Ishikawa (cell line): Measurements from ENCODE around the gene ARHGDIA.
A peak's percentile ranks its signal among the peaks of the same experiment; 100 is the strongest.

ENCODE experiments used
- CEBPB ChIP-seq: IDR thresholded peaks from 2 replicates; pipeline ENCODE4 v1.6.1; 2012
- CREB1 ChIP-seq: IDR thresholded peaks from 2 replicates; pipeline ENCODE4 v1.6.1; 2012; ENCODE audit warnings: low read depth
- EGR1 ChIP-seq: IDR thresholded peaks from 2 replicates; pipeline ENCODE4 v1.6.1; 2012
- EP300 ChIP-seq: IDR thresholded peaks from 2 replicates; pipeline ENCODE4 v1.6.1; 2012; ENCODE audit warnings: borderline replicate concordance
- FOXM1 ChIP-seq: IDR thresholded peaks from 2 replicates; pipeline ENCODE4 v1.6.1; 2012; ENCODE audit warnings: low read depth, borderline replicate concordance
- NFIC ChIP-seq: IDR thresholded peaks from 2 replicates; pipeline ENCODE4 v1.6.1; 2012
- RAD21 ChIP-seq: IDR thresholded peaks from 2 replicates; pipeline ENCODE4 v1.6.1; 2012; ENCODE audit warnings: low read depth
- TAF1 ChIP-seq: IDR thresholded peaks from 2 replicates; pipeline ENCODE4 v1.6.1; 2012; ENCODE audit warnings: low read depth, mild to moderate bottlenecking
- TCF12 ChIP-seq: IDR thresholded peaks from 2 replicates; pipeline ENCODE4 v1.6.1; 2012; ENCODE audit warnings: low read depth
- TEAD4 ChIP-seq: IDR thresholded peaks from 2 replicates; pipeline ENCODE4 v1.6.1; 2012
- USF1 ChIP-seq: IDR thresholded peaks from 2 replicates; pipeline ENCODE4 v1.6.1; 2012
- YY1 ChIP-seq: IDR thresholded peaks from 2 replicates; pipeline ENCODE4 v1.6.1; 2012; ENCODE audit warnings: low read depth
- ZBTB7A ChIP-seq: IDR thresholded peaks from 2 replicates; pipeline ENCODE4 v1.6.1; 2012; ENCODE audit warnings: low read depth
- TF ChIP-seq, protein P1 (sequence below): IDR thresholded peaks from 2 replicates; pipeline ENCODE4 v1.6.1; 2012; ENCODE audit warnings: low read depth, mild to moderate bottlenecking
- TF ChIP-seq, protein P2 (sequence below): IDR thresholded peaks from 2 replicates; pipeline ENCODE4 v1.6.1; 2012

ARHGDIA gene

DNA sequence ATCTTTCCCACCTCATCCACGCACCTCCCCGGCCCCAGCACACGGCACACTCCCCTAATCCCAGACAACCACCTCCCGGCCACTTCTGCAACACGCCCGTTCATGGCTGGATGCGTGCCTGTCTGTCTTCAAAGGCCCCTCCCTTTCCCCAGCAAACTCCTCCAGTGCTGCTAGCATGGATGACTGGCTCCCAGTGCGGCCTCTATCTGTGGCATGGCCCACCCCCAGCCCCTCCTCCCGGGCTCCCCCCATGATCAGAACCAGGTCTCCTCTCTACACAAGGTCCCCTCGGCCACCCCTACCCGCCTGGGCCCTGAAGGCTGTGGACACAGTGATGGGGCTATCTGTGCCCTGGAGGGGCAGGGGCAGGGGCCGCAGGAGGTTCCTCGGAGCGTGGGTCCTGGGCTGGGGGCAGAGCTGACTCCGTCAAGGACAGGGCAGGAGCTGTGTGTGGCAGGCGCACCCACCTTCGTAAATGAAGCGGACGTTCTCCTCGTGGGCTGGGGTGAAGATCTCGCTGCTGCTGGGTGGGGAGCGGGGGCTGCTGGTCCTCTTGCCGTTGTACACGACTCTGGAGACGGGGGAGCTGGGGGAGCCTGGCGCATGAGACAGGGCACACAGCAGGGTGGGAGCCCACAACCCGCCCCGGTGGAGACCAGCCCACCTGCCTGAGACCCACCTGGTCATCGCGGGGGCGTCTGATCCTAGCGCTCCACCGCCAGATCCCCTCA, 47.2 kb downstream of the ARHGDIA start:
- TF ChIP-seq RAD21: no peak
- TF ChIP-seq CEBPB: no peak
- no peak for TF ChIP-seq EGR1
- TF ChIP-seq YY1: no peak
- TF ChIP-seq TEAD4: no peak
- no peak for TF ChIP-seq FOXM1
- TF ChIP-seq EP300: no peak
- no peak for TF ChIP-seq NFIC
- TF ChIP-seq CREB1: no peak
- TF ChIP-seq, protein P1, sequence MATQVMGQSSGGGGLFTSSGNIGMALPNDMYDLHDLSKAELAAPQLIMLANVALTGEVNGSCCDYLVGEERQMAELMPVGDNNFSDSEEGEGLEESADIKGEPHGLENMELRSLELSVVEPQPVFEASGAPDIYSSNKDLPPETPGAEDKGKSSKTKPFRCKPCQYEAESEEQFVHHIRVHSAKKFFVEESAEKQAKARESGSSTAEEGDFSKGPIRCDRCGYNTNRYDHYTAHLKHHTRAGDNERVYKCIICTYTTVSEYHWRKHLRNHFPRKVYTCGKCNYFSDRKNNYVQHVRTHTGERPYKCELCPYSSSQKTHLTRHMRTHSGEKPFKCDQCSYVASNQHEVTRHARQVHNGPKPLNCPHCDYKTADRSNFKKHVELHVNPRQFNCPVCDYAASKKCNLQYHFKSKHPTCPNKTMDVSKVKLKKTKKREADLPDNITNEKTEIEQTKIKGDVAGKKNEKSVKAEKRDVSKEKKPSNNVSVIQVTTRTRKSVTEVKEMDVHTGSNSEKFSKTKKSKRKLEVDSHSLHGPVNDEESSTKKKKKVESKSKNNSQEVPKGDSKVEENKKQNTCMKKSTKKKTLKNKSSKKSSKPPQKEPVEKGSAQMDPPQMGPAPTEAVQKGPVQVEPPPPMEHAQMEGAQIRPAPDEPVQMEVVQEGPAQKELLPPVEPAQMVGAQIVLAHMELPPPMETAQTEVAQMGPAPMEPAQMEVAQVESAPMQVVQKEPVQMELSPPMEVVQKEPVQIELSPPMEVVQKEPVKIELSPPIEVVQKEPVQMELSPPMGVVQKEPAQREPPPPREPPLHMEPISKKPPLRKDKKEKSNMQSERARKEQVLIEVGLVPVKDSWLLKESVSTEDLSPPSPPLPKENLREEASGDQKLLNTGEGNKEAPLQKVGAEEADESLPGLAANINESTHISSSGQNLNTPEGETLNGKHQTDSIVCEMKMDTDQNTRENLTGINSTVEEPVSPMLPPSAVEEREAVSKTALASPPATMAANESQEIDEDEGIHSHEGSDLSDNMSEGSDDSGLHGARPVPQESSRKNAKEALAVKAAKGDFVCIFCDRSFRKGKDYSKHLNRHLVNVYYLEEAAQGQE: no peak
- TF ChIP-seq, protein P2, sequence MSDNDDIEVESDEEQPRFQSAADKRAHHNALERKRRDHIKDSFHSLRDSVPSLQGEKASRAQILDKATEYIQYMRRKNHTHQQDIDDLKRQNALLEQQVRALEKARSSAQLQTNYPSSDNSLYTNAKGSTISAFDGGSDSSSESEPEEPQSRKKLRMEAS: no peak
- no peak for TF ChIP-seq TCF12
- TF ChIP-seq USF1: no peak
- no peak for TF ChIP-seq TAF1
- no peak for TF ChIP-seq ZBTB7A

GRCh38 chr17:81822996-81823819, 47.9 kb downstream of the ARHGDIA start:
- TF ChIP-seq USF1: no peak
- no peak for TF ChIP-seq RAD21
- TF ChIP-seq EGR1: no peak
- TF ChIP-seq TCF12: no peak
- TF ChIP-seq TAF1: no peak
- TF ChIP-seq NFIC: no peak
- TF ChIP-seq, protein P2: no peak
- TF ChIP-seq FOXM1: no peak
- no peak for TF ChIP-seq CREB1
- TF ChIP-seq TEAD4: no peak
- TF ChIP-seq ZBTB7A: no peak
- no peak for TF ChIP-seq EP300
- no peak for TF ChIP-seq YY1
- TF ChIP-seq CEBPB: no peak
- TF ChIP-seq, protein P1: no peak

GRCh38 chr17:81822312-81822637, 48.9 kb downstream of the ARHGDIA start:
- TF ChIP-seq CREB1: no peak
- TF ChIP-seq EGR1: no peak
- no peak for TF ChIP-seq TAF1
- no peak for TF ChIP-seq TEAD4
- no peak for TF ChIP-seq NFIC
- TF ChIP-seq EP300: no peak

DNA sequence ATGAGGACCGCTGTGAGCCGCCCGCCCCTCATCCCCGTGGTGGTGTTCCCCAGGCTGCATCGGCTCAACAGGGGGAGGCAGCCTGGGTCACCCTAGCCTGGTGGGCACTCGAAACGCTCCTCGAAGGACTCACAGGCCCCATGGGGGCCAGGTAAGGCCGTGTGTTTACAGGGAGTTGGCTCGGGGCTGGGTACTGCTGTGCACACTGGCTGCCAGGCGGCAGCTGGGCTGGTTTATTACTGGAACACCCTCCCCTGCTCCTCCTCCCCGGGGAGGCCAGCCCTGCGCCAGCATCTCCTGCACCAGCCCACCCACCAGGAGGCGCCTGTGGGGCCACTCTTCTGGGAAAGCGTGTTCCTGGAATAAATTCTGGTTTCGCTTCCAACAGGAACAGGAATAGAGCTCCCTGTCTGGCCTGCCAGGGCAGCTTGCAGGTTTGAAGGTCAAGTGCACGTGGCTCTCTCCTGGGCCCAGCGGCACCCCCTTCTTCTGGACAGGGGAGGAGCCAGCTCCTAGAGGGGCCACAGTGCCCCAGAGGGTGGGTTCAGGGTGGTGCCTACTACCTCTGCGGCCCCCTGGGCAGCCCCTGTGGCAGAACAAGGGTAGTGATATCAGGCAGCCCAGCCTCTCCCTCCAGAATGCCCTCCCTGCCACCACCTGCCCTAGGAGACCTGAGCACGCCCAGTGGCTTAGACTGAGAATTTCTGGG, 49.4 kb downstream of the ARHGDIA start:
- TF ChIP-seq TEAD4 (no peak), RAD21 (peak; percentile 47), CREB1 (no peak), EGR1 (no peak), USF1 (no peak), TCF12 (peak; percentile 45; the same call in 1 of the 2 replicates), FOXM1 (no peak), CEBPB (no peak), ZBTB7A (0 out of 2 replicates have a peak, but pooled peaks have one; percentile 28), YY1 (no peak), NFIC (peak; percentile 58), TAF1 (0 out of 2 replicates have a peak, but pooled peaks have one; percentile 22), EP300 (no peak)
- TF ChIP-seq, protein P2: peak; percentile 38; the same call in 1 of the 2 replicates
- TF ChIP-seq, protein P1: no peak
